SK-N-SH (cell line): ENCODE results near the gene SP110. TPM values are rescaled to one million over a fixed set of nuclear protein-coding genes. Genes with fewer than 3 reads are reported as not detected.

Experiments
- CTCF ChIA-PET: fragments of 300-600, 350-600 bp; formaldehyde crosslinking; extraction: SDS; loops from one replicate; lab custom pipeline; 2021; lab: Yijun Ruan, JAX
- POLR2A ChIA-PET: fragments of 350-600 bp; sonication (Branson Sonifier 250); formaldehyde crosslinking; extraction: SDS; loops from one replicate; lab custom pipeline; 2020; ENCODE audit warnings: antibody characterized with exemption, inconsistent platforms; lab: Yijun Ruan, JAX
- DNase-seq: peaks from one replicate; pipeline ENCODE4 v3.0.0; 2012
- H2AFZ ChIP-seq: fragments of 200-600 bp; sonication (generic); 2 replicates; pipeline ENCODE4 v1.8.1; 2016; ENCODE audit warnings: antibody characterized with exemption, mild to moderate bottlenecking, low read depth
- H3F3A ChIP-seq: fragments of 200-600 bp; sonication (generic); replicated peaks from 2 replicates; pipeline ENCODE3; 2016; ENCODE audit warnings: antibody characterized with exemption, mild to moderate bottlenecking; ENCODE audit not compliant: insufficient read depth
- H3K27ac ChIP-seq, 2 experiments: fragments of 200-500 bp in 1 of 2; fragments of 200-600 bp in 1 of 2; sonication (Bioruptor generic) in 1 of 2; sonication (generic), shearing (Covaris generic) in 1 of 2; 2 replicates each; pipeline versions ENCODE4 v1.5.1 to v1.6.1; 2014 to 2016; ENCODE audit warnings: low read depth in 2 of 2, inconsistent platforms in 1 of 2, low read length in 1 of 2, mild to moderate bottlenecking in 1 of 2, mixed read lengths in 1 of 2
- H3K27me3 ChIP-seq: fragments of 200-600 bp; sonication (generic), shearing (Covaris generic); 2 replicates; pipeline ENCODE4 v1.6.1; 2016; ENCODE audit warnings: mixed run types; ENCODE audit not compliant: insufficient read depth
- H3K36me3 ChIP-seq, 2 experiments: fragments of 200-500 bp in 1 of 2; fragments of 200-600 bp in 1 of 2; sonication (Bioruptor generic) in 1 of 2; sonication (generic) in 1 of 2; replicated peaks in 1 of 2; 2 replicates each; pipeline versions ENCODE3 to v1.5.1; 2014 to 2016; ENCODE audit warnings: low read length in 1 of 2, mild to moderate bottlenecking in 1 of 2; ENCODE audit not compliant: insufficient read depth in 2 of 2, control insufficient read depth in 1 of 2
- H3K4me1 ChIP-seq, 2 experiments: fragments of 200-500 bp in 1 of 2; fragments of 200-600 bp in 1 of 2; sonication (Bioruptor generic) in 1 of 2; sonication (generic), shearing (Covaris generic) in 1 of 2; 2 replicates each; pipeline versions ENCODE4 v1.5.1 to v1.6.1; 2014 to 2016; ENCODE audit warnings: low read depth in 1 of 2, low read length in 1 of 2, mixed run types in 1 of 2; ENCODE audit not compliant: insufficient read depth in 2 of 2, control insufficient read depth in 1 of 2
- H3K4me2 ChIP-seq: fragments of 200-600 bp; sonication (generic), shearing (Covaris generic); 2 replicates; pipeline ENCODE4 v1.6.1; 2017; ENCODE audit warnings: mixed run types
- H3K4me3 ChIP-seq, 2 experiments: fragments of 200-500 bp in 1 of 2; fragments of 200-600 bp in 1 of 2; sonication (Bioruptor generic) in 1 of 2; sonication (generic), shearing (Covaris generic) in 1 of 2; 2 replicates each; pipeline versions ENCODE4 v1.5.1 to v1.8.1; 2014 to 2016; ENCODE audit warnings: low read depth in 2 of 2, inconsistent platforms in 1 of 2, low read length in 1 of 2, mild to moderate bottlenecking in 1 of 2, mixed read lengths in 1 of 2, moderate library complexity in 1 of 2
- H3K79me2 ChIP-seq: fragments of 200-600 bp; sonication (generic); 2 replicates; pipeline ENCODE4 v1.8.1; 2017; ENCODE audit warnings: mild to moderate bottlenecking; ENCODE audit not compliant: insufficient read depth
- H3K9ac ChIP-seq: fragments of 200-600 bp; sonication (generic); 2 replicates; pipeline ENCODE4 v1.6.1; 2017; ENCODE audit warnings: mixed run types
- H3K9me2 ChIP-seq: fragments of 200-600 bp; sonication (generic); 2 replicates; pipeline ENCODE4 v1.6.1; 2017; ENCODE audit warnings: mixed run types
- H3K9me3 ChIP-seq: fragments of 200-600 bp; sonication (generic); 2 replicates; pipeline ENCODE4 v1.6.1; 2017; ENCODE audit warnings: mixed run types, mild to moderate bottlenecking, moderate library complexity
- H4K20me1 ChIP-seq: fragments of 200-600 bp; sonication (generic); 2 replicates; pipeline ENCODE4 v1.6.1; 2017; ENCODE audit warnings: mild to moderate bottlenecking, mixed run types; ENCODE audit not compliant: insufficient read depth
- CTCF ChIP-seq: fragments of 200-600 bp; sonication (generic); IDR thresholded peaks from 2 replicates; pipeline ENCODE4 v1.6.1; 2017; ENCODE audit warnings: antibody characterized with exemption, mild to moderate bottlenecking, moderate library complexity
- ELF1 ChIP-seq: IDR thresholded peaks from 2 replicates; pipeline ENCODE4 v1.4.0; 2012
- EZH2phosphoT487 ChIP-seq: fragments of 200-600 bp; sonication (generic); IDR thresholded peaks from 2 replicates; pipeline ENCODE4 v1.6.1; 2017; ENCODE audit warnings: low read depth, mixed run types, mild to moderate bottlenecking, antibody characterized with exemption, moderate library complexity, borderline replicate concordance
- FOXM1 ChIP-seq: IDR thresholded peaks from 2 replicates; pipeline ENCODE4 v1.4.0; 2012; ENCODE audit warnings: low read depth, mild to moderate bottlenecking
- GABPA ChIP-seq: IDR thresholded peaks from 2 replicates; pipeline ENCODE4 v1.4.0; 2012; ENCODE audit warnings: low read depth, mild to moderate bottlenecking
- GATA2 ChIP-seq: sonication (generic); formaldehyde crosslinking; IDR thresholded peaks from 2 replicates; pipeline ENCODE4 v1.5.0; 2020; ENCODE audit warnings: mild to moderate bottlenecking, missing genetic modification reagents
- IRF3 ChIP-seq: fragments of 150-350 bp; IDR thresholded peaks from 2 replicates; pipeline ENCODE4 v1.6.1; 2016; ENCODE audit warnings: mild to moderate bottlenecking, low read depth, low read length
- JUND ChIP-seq: IDR thresholded peaks from 2 replicates; pipeline ENCODE4 v1.4.0; 2012
- MAX ChIP-seq: IDR thresholded peaks from 2 replicates; pipeline ENCODE4 v1.4.0; 2012; ENCODE audit warnings: low read depth
- MEF2A ChIP-seq: IDR thresholded peaks from 2 replicates; pipeline ENCODE4 v1.4.0; 2012; ENCODE audit warnings: low read depth, borderline replicate concordance
- MXI1 ChIP-seq: IDR thresholded peaks from 2 replicates; pipeline ENCODE4 v1.6.1; 2012; ENCODE audit warnings: mild to moderate bottlenecking, low read depth, low read length, improper control_type of control experiment
- NFIC ChIP-seq: IDR thresholded peaks from 2 replicates; pipeline ENCODE4 v1.4.0; 2012; ENCODE audit warnings: borderline replicate concordance
- RXRA ChIP-seq: IDR thresholded peaks from 2 replicates; pipeline ENCODE4 v1.4.0; 2012; ENCODE audit warnings: low read depth, mild to moderate bottlenecking, borderline replicate concordance
- SMC3 ChIP-seq: IDR thresholded peaks from 2 replicates; pipeline ENCODE4 v1.6.1; 2012; ENCODE audit warnings: low read depth, low read length, improper control_type of control experiment
- TAF1 ChIP-seq: IDR thresholded peaks from 2 replicates; pipeline ENCODE4 v1.6.1; 2012; ENCODE audit warnings: low read depth, mild to moderate bottlenecking, low read length, moderate library complexity, borderline replicate concordance
- TCF12 ChIP-seq: IDR thresholded peaks from 2 replicates; pipeline ENCODE4 v1.4.0; 2012
- TEAD4 ChIP-seq: IDR thresholded peaks from 2 replicates; pipeline ENCODE4 v1.4.0; 2012; ENCODE audit warnings: mild to moderate bottlenecking, borderline replicate concordance; ENCODE audit not compliant: insufficient read depth
- USF2 ChIP-seq: fragments of 150-350 bp; IDR thresholded peaks from 2 replicates; pipeline ENCODE4 v1.6.1; 2017; ENCODE audit warnings: antibody characterized with exemption, low read length, low read depth, borderline replicate concordance
- WGBS: methylation state at CpG from one replicate; pipeline ENCODE4 v1.1.6; 2017; ENCODE audit warnings: low lambda C conversion rate; 5-methylcytosine and 5-hydroxymethylcytosine counted together
- polyA plus RNA-seq, 3 experiments: library from polyadenylated mRNA; depleted of rRNA; stranded (reverse); fragments of >200 nt; gene quantifications; 2 replicates each; pipeline ENCODE4 v1.2.3, GENCODE V29; 2012

SP110 gene
- polyA plus RNA-seq, 1 of the 3 experiments (the other 2 are of a cell fraction), result 10.4 TPM

GRCh38 chr2:230129343-230129742 is 90.4 kb downstream of the SP110 start:
- H3K4me2 ChIP-seq, result no peak overlapping the region
- H3K4me1 ChIP-seq, result no peaks in the 10 kb centered on the region
- CTCF ChIA-PET, result interaction anchor here (0.9 to 1.6 kb wide), 5 partner anchors 31 to 481 kb away, joined by 3 to 4 read pairs (median 3); no protein-coding TSS in a partner anchor
- H4K20me1 ChIP-seq, result no peaks in the 10 kb centered on the region
- 0 out of 2 replicates have a peak, but pooled peaks cover 3% of the 10 kb centered on the region for H3K9me2 ChIP-seq
- TF ChIP-seq FOXM1 (no peak), MAX (no peak), EZH2phosphoT487 (no peak), TAF1 (no peak), GATA2 (no peak), NFIC (no peak), MEF2A (no peak), IRF3 (no peak), GABPA (no peak), TEAD4 (no peak), ELF1 (no peak), MXI1 (no peak), TCF12 (no peak), SMC3 (no peak), RXRA (no peak), JUND (no peak), CTCF (no peak)
- TF ChIP-seq, all 33 proteins: peak for 0
- Histone ChIP-seq H3K79me2 (no peaks in the 10 kb centered on the region), H3K27ac (no peak overlapping the region), H3K4me3 (no peak overlapping the region), H3K9ac (no peak overlapping the region), H3K36me3 (no peaks in the 10 kb centered on the region), H3K27me3 (no peaks in the 10 kb centered on the region), H2AFZ (no peak overlapping the region), H3K9me3 (no peaks in the 10 kb centered on the region), H3F3A (no peaks in the 10 kb centered on the region)
- DNase-seq, result no peak
- POLR2A ChIA-PET, result no interaction called here
- 62% methylated on average over 1 of the region's 1 CpG for WGBS

GRCh38 chr2:230128623-230129342 is 91.0 kb downstream of the SP110 start:
- H3K27me3 ChIP-seq, result no peaks in the 10 kb centered on the region
- no peak overlapping the region for H3K9ac ChIP-seq
- no peaks in the 10 kb centered on the region for H3K4me1 ChIP-seq
- DNase-seq, result no peak
- 0 out of 2 replicates have a peak, but pooled peaks cover 3% of the 10 kb centered on the region for H3K9me2 ChIP-seq
- no peak overlapping the region for H3K4me3 ChIP-seq
- no peaks in the 10 kb centered on the region for H3K9me3 ChIP-seq
- H3K27ac ChIP-seq, result no peak overlapping the region
- no peak overlapping the region for H3K4me2 ChIP-seq
- POLR2A ChIA-PET, result no interaction called here
- H3F3A ChIP-seq, result no peaks in the 10 kb centered on the region
- no peak for TF ChIP-seq USF2
- H4K20me1 ChIP-seq, result no peaks in the 10 kb centered on the region
- no peaks in the 10 kb centered on the region for H3K36me3 ChIP-seq
- no peak overlapping the region for H2AFZ ChIP-seq
- 60% methylated on average over 7 of the region's 7 CpGs for WGBS
- CTCF ChIA-PET, result interaction anchor here (0.6 to 1.6 kb wide), 6 partner anchors 31 to 672 kb away, joined by 3 to 4 read pairs (median 3); no protein-coding TSS in a partner anchor
- H3K79me2 ChIP-seq, result no peaks in the 10 kb centered on the region
